Embryonic facial prominence (tissue), 1 donor: ENCODE results near the gene ZCCHC9.
"Not testable (repeated sequence)": the region's sequence is repeated elsewhere in the genome, so short reads cannot be mapped to it uniquely, and the experiment has no call there.

Source experiments
- DNase-seq: peaks from one replicate; pipeline ENCODE4 v3.0.0-alpha.2; 2016; ENCODE audit errors: extremely low spot score

The ZCCHC9 gene

GRCh38 chr5:81305785-81306184, 4.4 kb downstream of the ZCCHC9 start:
- DNase-seq, result no peak

GRCh38 chr5:81308836-81309235, 7.4 kb downstream of the ZCCHC9 start:
- no peak for DNase-seq

GRCh38 chr5:81310402-81311063, 9.1 kb downstream of the ZCCHC9 start:
- DNase-seq, result no peak

- DNase-seq, result no peak
Observed at GRCh38 chr5:81313278-81313677, 11.9 kb downstream of the ZCCHC9 start.

GRCh38 chr5:81313686-81314085, 12.3 kb downstream of the ZCCHC9 start:
- DNase-seq, result no peak

- DNase-seq, result no peak
Observed at GRCh38 chr5:81314581-81314980, 13.2 kb downstream of the ZCCHC9 start.

GRCh38 chr5:81315336-81315735, 13.9 kb downstream of the ZCCHC9 start:
- DNase-seq, result no peak

- DNase-seq, result no peak
Observed at GRCh38 chr5:81315830-81316229, 14.4 kb downstream of the ZCCHC9 start.

GRCh38 chr5:81316571-81316970, 15.2 kb downstream of the ZCCHC9 start:
- DNase-seq, result no peak

- DNase-seq, result no peak
Observed at GRCh38 chr5:81317536-81317935, 16.1 kb downstream of the ZCCHC9 start.

- no peak for DNase-seq
Observed at GRCh38 chr5:81326554-81326953, 25.2 kb downstream of the ZCCHC9 start.

GRCh38 chr5:81334304-81335061, 33.1 kb downstream of the ZCCHC9 start:
- no peak for DNase-seq

GRCh38 chr5:81335946-81336345, 34.6 kb downstream of the ZCCHC9 start:
- DNase-seq, result no peak

GRCh38 chr5:81336556-81336955, 35.2 kb downstream of the ZCCHC9 start:
- DNase-seq, result no peak

- DNase-seq, result no peak
Observed at GRCh38 chr5:81337803-81338202, 36.4 kb downstream of the ZCCHC9 start.

GRCh38 chr5:81338213-81338612, 36.8 kb downstream of the ZCCHC9 start:
- DNase-seq, result not testable (repeated sequence)

GRCh38 chr5:81344736-81345135, 43.3 kb downstream of the ZCCHC9 start:
- no peak for DNase-seq

GRCh38 chr5:81345411-81346003, 44.1 kb downstream of the ZCCHC9 start:
- DNase-seq, result no peak

- no peak for DNase-seq
Observed at GRCh38 chr5:81349161-81349560, 47.8 kb downstream of the ZCCHC9 start.

GRCh38 chr5:81350507-81350906, 49.1 kb downstream of the ZCCHC9 start:
- no peak for DNase-seq

- no peak for DNase-seq
Observed at GRCh38 chr5:81353189-81353588, 51.8 kb downstream of the ZCCHC9 start.

GRCh38 chr5:81354093-81354492, 52.7 kb downstream of the ZCCHC9 start:
- DNase-seq, result no peak
